Measurements from ENCODE around the gene KLC1. TPM values are rescaled to one million over a fixed set of nuclear protein-coding genes. Genes with fewer than 3 reads are reported as not detected.

The KLC1 gene
- total RNA-seq, 2 donors from 2014 or later: 118 to 139 TPM

DNA sequence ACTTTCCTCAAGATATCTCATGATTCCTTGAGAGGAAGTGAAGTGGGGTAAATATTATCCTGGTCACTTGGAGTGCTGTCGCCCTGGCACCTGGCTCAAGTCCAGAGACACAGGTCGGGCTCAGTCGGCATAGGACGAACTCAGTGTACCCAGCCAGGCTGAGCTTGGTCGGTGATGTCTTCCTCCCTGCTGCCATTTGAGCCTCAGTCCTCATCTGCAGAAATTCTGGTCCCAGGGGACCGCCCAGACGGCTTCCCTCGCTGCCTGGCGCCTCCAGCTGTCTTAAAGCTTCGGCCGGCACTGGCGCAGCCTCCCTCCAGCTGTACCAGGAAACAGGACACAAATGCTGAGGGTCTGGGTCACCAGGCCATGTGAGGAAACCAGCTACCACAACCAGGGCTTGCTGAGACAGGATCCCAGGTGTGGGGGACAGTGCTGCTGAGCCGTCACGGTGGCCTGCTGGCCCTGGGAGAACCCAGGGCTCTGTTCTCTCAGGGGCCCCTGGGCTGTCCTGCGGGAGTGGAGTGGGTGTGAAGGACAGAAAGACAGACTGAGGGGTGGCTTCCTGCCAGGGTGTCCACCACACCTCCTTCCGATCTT lies 5.0 kb upstream of the KLC1 start:
- intact Hi-C loops (cut with DNase I): loop anchor here in 1 of 2 donors (10.0 kb wide), 1 partner anchor 49 kb away; no protein-coding TSS in a partner anchor
- ATAC-seq (peak in 1 of 2 donors; percentile 1), DNase-seq (peak; percentile 69)

DNA sequence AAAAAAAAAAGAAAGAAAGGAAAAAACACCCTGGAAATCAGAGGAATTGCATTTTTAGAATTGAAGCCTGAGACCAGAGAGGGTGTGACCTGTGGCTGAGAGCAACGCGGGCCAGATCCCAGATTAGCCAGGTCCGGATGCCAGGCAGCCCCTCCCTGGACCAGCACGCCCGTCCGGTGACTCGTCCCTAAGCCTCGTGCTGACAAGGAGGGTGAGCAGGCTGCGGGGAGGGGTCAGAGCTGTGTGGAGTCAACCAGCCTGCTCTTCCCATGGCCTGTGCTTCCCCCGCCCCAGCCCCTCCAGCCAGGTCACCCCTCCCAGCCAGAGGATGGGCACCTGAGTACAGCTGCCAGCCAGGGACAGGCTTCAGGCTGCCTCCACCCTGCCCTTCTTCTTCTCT lies 4.2 kb upstream of the KLC1 start:
- intact Hi-C loops (cut with DNase I): loop anchor here in 1 of 2 donors (10.0 kb wide), 1 partner anchor 50 kb away; no protein-coding TSS in a partner anchor
- DNase-seq: peak; percentile 87
- peak in 1 of 2 donors; percentile 50 for ATAC-seq

DNA sequence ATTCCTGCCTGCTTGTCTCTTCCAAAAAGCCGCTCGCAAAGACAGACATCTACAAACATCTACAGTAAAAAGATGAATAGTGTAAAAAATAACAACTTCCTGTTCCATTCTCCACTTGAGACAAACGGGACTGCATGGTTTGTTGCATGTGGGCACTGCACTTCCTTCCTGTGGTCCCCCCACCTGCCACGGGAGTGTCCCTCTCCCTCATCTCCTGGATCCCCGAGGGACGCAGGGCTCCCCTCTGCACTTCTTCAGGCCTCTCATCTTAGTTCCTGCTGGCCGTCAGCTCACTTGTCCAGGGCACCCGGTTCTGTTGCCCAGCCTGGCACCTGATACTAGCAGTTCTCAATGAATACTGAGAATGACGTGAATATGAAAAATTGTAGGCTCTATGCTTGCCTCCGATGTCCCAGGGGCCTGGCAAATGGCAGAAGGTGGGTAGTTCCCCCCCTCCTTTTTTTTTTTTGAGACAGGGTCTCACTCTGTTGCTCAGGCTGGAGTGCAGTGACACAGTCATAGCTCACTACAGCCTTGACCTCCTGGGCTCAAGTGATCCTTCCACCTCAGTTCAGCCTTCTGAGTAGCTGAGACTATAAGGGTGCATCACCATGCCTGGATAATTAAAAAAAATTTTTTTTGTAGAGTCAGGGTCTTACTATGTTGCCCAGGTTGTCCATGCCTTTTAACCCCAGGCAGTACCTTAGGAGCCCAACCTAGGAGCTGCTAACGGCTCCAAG lies 3.5 kb upstream of the KLC1 start:
- DNase-seq (no peak), ATAC-seq (no peak)
- intact Hi-C loops (cut with DNase I): loop anchor here in 1 of 2 donors (10.0 kb wide), 1 partner anchor 51 kb away; no protein-coding TSS in a partner anchor

DNA sequence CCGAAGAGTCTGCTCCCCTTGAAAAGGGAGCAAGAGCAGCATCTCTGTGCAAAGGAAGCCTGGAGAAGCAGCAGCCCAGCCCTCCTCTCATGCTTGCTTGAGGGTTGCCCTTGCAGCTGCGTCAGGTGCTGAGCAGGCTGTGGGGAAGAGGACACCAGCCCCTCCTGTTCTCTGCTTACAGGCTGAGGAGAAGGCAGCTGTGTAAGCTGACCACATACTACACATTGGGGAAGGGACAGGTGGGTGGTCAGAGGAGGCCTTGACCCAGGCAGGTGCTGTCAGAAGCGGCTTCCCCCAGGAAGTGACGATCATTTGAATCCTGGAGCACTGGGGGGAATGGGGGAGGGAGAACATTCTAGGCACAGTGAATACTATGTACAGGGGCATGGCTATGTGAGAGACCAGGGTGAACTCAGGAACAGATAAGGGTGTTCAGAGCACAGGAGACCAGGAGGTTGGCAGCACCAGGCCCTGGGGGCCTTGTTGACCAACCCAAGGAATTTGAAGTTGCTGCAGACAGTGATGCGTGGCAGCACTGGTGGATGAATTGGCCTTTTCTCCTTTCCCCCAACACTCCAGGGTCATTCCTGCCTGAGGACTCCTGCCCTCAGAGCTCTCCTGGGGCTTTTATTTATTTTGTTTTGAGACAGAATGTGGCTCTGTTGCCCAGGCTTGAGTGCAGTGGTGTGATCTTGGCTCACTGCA lies 2.7 kb upstream of the KLC1 start:
- no peak for ATAC-seq
- intact Hi-C loops (cut with DNase I): loop anchor here in 1 of 2 donors (10.0 kb wide), 1 partner anchor 51 kb away; no protein-coding TSS in a partner anchor
- DNase-seq: no peak

DNA sequence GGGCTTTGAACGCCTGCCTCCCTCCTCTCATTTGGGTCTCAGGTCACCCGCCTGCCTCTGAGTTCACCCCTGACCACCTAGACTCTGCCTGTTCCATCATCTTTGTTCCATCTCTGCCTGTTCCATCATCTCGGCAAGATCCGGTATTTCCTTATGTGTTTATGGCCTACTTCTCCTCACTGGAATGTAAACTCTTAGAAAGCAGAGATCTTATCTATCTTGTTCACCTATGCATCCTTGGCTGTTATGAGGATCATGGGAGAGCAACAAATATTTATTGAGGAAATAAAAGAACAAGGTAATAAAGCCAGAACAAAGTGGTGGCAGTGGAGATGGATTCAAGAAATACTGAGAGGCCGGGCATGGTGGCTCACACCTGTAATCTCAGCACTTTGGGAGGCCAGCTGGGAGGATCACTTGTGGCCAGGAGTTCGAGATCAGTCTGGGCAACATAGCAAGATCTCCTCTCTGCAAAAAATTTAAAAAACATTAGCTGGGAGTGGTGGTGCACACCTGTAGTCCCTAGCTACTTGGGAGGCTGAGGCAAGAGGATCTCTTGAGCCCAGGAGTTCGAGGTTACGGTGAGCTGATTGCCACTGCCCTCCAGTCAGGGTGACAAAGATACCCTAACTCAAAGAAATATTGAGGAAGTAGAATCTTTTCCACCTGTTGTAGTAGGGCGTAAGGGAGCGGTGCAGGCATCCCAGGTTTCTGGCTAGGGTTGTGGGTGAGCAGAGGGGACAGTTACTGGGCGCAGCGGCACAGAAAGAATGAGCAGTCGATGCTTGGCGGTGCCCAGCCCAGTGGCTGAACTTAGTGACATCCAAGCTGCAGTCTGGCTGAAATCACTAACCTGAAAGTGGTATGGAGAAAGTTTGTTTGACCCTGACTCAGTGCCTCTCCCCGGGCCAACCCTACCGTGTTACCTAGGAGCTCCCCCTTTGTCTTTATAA lies 1.7 kb upstream of the KLC1 start:
- ATAC-seq (no peak), DNase-seq (no peak)
- intact Hi-C loops (cut with DNase I): loop anchor here in 1 of 2 donors (10.0 kb wide), 1 partner anchor 53 kb away; no protein-coding TSS in a partner anchor

DNA sequence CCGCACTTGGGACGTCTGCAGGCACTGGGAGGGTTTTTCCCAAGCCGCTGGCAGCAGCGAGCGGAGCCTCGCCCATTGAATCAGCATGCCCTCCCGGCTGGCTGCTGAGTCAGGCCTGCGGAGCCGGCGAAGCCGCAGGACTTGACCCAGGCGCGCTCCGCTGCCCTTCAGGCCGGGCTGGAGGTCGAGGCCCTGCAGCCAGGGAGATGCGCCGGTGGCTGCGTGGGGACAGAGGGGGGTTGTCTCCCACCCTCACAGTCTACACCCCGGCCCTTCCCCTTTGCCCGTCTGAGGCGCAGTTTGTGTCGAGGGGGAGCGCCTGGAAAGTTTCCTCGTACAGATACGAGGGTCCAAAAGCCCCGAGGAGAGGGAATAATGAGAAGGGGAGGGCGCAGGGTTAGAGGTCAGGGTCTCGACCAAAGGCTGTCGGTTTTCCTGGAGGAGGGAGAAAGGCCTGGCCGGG lies 759 bp upstream of the KLC1 start:
- intact Hi-C loops (cut with DNase I): loop anchor here in 1 of 2 donors (10.0 kb wide), 1 partner anchor 53 kb away; no protein-coding TSS in a partner anchor
- DNase-seq (peak; percentile 88), ATAC-seq (peak; percentile 46 to 77)

DNA sequence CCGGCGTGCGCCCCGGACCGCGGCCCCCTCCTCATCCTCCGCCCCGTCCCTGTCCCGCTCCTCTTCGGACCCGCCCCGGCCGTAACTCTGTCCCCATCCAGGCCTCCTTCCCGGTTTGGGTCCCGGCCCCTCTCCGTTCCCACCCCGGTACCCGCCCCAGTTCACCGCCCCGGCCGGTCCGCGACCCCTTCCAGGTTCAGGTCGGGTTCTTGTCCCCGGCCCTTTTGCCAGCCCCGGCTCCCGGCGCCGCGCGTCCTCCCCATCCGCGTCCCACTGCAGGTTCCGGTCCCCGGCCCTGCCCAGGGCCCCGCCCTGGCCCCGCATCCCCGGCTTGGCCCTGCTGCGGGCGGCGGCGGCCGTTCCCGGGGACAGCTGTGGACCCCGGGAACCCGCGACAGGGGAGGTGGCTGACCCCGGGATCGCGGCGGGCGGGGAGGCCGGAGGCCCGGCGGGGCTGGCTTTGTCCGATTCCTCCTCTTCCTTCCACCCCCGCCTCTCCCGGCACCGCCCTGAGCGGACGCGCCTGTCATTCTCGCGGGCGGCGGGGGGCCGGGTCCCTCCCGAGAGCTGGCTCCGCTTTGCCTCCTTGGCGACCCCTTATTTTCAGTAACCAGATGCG lies 601 bp downstream of the KLC1 start:
- ATAC-seq (peak; percentile 45 to 47), DNase-seq (peak; percentile 76)
- intact Hi-C loops (cut with DNase I): loop anchor here (10.0 kb wide), 2 partner anchors 55 to 65 kb away; no protein-coding TSS in a partner anchor

DNA sequence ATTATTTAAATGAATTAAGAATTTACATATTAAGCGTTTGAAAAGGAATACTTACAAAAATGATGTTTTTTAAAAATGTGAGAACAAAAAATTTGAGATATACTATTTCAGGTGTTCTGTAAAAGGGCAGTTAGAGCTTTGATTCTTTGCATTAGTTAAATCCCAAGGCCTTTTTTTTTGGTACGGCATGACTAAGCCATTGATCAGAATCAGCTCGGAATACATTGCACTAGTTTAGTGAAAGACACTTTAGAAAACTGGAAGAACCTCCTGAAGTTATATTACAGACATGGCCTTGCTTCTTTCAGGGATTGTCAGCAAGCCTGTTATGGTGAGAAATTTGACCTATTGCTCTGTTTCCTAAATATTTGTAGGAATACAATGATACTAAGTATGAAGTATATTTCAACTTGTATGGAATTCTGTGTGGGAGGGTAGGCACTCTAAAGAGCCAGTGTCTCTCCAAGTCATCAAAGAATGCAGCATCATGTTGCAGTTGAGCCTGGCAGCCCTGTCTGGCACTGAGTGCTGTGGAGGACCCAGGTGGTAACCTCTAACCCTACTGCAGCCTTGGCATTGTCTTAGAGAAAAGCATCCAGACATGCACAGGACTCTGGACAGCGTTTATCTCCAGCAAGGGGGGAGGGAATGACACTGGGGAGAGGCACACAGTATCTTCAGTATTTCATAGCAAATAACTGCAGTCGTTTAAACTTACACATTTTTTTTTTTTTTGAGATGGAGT lies 1.5 kb downstream of the KLC1 start:
- intact Hi-C loops (cut with DNase I): loop anchor here in 1 of 2 donors (10.0 kb wide), 1 partner anchor 64 kb away; no protein-coding TSS in a partner anchor
- no peak for DNase-seq
- no peak for ATAC-seq

DNA sequence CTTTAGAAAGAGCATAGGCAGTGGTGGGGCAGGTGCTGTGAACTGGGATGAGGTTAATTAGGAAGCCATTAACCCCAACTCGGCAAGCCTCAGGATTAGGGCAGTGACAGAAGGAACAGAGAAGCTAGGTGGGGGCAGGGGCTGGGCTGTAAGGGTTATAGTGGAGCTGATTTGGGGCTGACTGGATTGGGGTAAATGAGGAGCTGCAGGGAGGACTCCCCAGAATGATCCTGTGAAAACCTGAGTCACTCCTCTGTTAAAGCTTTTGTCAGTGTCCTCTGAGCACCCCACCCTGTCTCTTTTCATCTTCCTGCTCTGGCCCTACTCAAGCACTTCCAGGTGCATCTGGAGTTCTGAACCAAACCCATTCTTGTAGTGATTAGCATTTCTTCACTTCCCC lies 4.4 kb downstream of the KLC1 start:
- no peak for ATAC-seq
- intact Hi-C loops (cut with DNase I): loop anchor here in 1 of 2 donors (10.0 kb wide), 1 partner anchor 61 kb away; no protein-coding TSS in a partner anchor
- no peak for DNase-seq

DNA sequence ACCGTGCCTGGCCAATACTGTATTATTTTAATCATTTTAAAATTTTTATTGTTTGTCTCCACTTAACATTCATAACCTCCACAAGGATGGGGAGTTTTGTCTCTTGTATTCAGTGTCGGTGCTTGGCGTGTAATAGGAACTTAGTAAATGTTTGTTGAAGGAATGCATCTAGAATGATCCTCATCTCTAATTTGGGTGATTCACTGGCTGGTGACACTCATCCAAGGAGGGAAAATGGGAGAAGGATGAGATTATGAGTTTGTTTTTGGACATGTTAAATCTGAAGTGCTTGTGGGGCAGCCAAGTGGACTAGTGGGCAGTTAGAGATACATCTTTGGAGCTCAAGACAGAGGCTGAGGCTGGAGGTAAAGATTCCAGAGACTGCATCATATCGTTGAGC lies 5.1 kb downstream of the KLC1 start:
- DNase-seq (no peak), ATAC-seq (no peak)
- intact Hi-C loops (cut with DNase I): loop anchor here in 1 of 2 donors (10.0 kb wide), 1 partner anchor 61 kb away; no protein-coding TSS in a partner anchor

DNA sequence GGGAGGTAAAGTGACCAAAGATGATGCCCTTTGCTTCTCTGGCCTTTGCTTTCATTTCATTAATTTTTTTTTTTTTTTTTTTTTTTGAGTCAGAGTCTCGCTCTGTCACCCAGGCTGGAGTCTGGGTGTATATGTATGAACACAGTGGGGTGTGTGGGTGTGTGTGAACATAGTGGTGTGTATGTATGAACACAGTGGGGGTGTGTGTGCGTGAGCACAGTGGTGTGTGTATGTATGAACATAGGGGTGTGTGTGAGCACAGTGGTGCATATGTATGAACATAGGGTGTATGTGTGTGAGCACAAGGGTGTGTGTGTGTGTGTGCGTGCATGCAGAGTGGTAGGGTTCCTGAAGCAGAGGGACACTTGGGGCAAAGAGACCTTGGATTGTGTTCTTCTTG lies 9.6 kb downstream of the KLC1 start:
- ATAC-seq (peak; percentile 35 to 36), DNase-seq (no peak)
- intact Hi-C loops (cut with DNase I): loop anchor here in 1 of 2 donors (10.0 kb wide), 1 partner anchor 56 kb away; no protein-coding TSS in a partner anchor

DNA sequence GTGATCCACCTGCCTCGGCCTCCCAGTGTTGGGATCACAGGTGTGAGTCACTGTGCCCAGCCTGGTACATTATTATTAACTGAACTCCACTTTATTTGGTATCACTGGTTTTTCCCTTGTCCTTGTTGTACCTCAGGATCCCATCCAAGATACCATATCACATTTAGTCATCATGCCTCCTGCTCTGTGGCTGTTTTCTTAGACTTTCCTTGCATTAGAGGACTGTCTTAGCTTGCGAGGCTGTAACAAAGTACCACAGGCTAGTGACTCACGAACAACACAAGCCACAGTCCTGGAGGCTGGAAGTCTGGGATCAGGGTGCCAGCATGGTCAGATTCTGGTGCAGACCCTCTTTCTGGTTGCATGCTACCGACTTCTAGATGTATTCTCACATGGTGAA lies 12.2 kb downstream of the KLC1 start:
- intact Hi-C loops (cut with DNase I): no loop called here
- ATAC-seq: no peak

DNA sequence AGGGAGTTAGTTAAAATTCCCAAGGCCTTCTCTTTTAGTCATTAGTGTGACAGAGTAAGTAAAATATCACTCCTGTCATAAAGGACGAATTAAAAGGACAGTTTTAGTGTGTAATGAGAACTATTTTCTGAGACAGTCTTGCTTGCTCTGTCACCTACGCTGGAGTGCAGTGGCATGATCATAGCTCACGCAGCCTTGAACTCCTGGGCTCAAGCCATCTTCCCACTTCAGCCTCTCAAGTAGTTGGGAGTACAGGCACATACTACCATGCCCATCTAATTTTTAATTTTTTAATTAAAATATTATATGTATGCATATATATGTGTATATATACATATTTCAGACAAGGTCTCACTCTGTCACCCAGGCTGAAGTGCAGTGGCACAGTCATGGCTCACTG lies 17.2 kb downstream of the KLC1 start:
- no peak for DNase-seq
- no peak for ATAC-seq

More for the DNA sequence above, 12.2 kb downstream of the KLC1 start:
- no peak for DNase-seq

DNA sequence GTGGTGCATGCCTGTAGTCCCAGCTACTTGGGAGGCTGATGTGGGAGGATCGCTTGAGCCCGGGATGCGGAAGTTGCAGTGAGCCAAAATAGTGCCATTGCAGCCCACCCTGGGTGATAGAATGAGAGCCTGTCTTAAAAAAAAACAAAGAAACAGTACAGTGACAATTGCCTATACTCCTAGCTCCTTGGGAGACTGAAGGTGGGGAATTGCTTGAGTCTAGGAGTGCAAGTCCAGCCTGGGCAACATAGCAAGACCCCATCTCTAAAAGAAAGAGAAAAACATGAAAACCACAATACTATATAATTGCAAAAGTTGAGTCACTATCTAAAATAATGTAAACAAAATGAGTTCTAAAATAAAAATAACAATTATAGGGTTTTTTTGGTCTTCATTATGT lies 20.0 kb downstream of the KLC1 start:
- intact Hi-C loops (cut with DNase I): no loop called here
- ATAC-seq (no peak), DNase-seq (no peak)

More for the DNA sequence above, 17.2 kb downstream of the KLC1 start:
- intact Hi-C loops (cut with DNase I): no loop called here

DNA sequence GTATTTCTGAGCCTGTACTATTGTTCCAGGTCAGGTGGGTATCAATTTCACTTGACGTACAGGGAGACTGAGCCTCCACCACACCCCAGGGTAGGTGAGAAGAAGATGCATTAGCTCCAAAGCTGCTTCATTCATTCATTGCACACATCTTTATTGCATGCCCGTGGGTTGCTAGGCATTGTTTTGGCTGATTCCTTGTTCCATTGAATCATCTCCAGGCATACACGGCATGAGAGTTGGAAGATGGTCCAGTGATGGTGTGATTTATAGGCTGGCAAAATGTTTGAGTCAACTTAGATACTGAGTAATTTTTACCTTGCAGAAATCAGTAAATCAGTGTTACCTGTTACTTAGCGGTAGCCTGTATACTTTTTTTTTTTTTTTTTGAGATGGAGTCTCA lies 21.2 kb downstream of the KLC1 start:
- ATAC-seq (no peak), DNase-seq (no peak)
- intact Hi-C loops (cut with DNase I): no loop called here

DNA sequence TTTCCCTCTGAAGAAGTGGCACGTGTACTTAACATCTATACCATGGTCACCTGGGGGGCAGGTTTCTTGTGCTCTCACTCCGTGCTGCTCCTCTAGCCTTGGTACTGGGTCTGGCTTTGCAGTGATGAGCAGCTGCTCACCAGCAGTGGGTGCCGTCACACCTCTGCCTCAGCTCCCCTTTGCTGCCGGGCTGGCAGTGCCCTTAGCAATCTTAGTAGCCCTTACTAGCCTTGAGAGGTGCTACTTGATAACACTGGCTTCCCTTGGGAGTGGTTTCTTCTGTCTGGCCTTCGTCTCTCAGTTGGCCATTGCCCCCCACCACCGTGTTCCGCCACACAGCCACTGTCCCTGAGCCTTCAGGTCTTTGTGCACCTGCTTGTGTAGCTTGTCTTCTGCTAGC lies 22.6 kb downstream of the KLC1 start:
- ATAC-seq (no peak), DNase-seq (no peak)
- intact Hi-C loops (cut with DNase I): no loop called here

DNA sequence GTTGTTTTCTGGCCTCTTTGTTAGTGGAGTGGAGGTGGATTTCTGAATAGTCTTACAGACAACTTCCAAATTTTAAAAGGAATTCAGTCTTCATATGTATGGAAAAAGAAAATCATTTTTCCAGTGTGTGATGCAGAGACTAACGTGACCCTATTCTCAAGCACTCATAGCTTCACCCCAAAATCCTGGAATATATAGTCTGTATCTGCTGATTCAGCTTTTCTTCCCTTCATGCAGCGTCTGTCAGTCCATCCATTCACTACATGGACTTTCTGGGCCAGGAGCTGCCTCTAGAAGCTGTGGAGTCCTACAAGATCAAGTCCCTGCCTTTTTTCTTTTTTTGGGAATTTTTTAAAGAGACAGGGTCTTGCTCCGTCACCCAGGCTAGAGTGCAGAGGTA lies 23.8 kb downstream of the KLC1 start:
- no peak for ATAC-seq
- intact Hi-C loops (cut with DNase I): no loop called here

More for the DNA sequence above, 23.8 kb downstream of the KLC1 start:
- DNase-seq: no peak

All from left cardiac atrium (tissue), 4 donors.